ENCODE measurements around the gene CHID1.

CHID1 gene

DNA sequence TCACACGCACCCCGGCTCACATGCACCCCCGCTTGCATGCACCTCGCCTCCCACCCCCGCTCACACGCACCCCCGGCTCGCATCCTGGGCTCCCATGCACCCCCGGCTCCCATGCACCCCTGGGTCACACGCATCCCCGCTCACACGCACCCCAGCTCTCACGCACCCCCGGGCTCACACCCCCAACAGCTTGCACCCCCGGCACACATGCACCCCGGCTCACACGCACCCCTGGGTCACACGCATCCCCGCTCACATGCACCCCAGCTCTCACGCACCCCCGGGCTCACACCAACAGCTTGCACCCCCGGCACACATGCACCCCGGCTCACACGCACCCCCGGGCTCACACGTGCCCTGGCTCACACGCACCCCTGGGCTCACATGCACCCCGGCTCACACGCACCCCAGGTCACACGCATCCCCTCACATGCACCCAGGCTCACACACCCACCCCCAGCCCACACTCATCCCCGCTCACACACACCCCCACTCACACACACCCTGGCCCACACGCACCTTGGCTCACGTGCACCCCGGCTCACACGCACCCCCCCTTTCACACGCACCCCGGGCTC is 51.8 kb downstream of the CHID1 start:
- H3K4me3 ChIP-seq (ENCODE audit: low read length), result no peak overlapping the region
- no peak overlapping the region for H3K4me2 ChIP-seq (ENCODE audit: low read length)
- H4K20me1 ChIP-seq (ENCODE audit: control insufficient read depth, insufficient read depth, low read depth, low read length), result no peaks in the 10 kb centered on the region
- no peaks in the 10 kb centered on the region for H3K9me2 ChIP-seq (replicated peaks; ENCODE audit: control insufficient read depth, low read length)
- H3F3A ChIP-seq (ENCODE audit: control insufficient read depth, insufficient read depth), result no peaks in the 10 kb centered on the region
- H3K79me2 ChIP-seq (ENCODE audit: control insufficient read depth, low read length), result no peaks in the 10 kb centered on the region
- no peaks in the 10 kb centered on the region for H3K4me1 ChIP-seq (ENCODE audit: control insufficient read depth, low read length)
- no peaks in the 10 kb centered on the region for H3K9me3 ChIP-seq (ENCODE audit: control insufficient read depth, insufficient read depth, low read length)
- H3K36me3 ChIP-seq (ENCODE audit: control insufficient read depth, low read length), result no peaks in the 10 kb centered on the region
- TF ChIP-seq, protein P1, sequence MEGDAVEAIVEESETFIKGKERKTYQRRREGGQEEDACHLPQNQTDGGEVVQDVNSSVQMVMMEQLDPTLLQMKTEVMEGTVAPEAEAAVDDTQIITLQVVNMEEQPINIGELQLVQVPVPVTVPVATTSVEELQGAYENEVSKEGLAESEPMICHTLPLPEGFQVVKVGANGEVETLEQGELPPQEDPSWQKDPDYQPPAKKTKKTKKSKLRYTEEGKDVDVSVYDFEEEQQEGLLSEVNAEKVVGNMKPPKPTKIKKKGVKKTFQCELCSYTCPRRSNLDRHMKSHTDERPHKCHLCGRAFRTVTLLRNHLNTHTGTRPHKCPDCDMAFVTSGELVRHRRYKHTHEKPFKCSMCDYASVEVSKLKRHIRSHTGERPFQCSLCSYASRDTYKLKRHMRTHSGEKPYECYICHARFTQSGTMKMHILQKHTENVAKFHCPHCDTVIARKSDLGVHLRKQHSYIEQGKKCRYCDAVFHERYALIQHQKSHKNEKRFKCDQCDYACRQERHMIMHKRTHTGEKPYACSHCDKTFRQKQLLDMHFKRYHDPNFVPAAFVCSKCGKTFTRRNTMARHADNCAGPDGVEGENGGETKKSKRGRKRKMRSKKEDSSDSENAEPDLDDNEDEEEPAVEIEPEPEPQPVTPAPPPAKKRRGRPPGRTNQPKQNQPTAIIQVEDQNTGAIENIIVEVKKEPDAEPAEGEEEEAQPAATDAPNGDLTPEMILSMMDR (IDR thresholded peaks at IDR 0.05; ENCODE audit: low read depth, low read length, poor library complexity, severe bottlenecking), result no peak
- TF ChIP-seq EZH2phosphoT487 (IDR thresholded peaks at IDR 0.05; ENCODE audit: borderline replicate concordance, low read length), result no peak
- no peaks in the 10 kb centered on the region for H3K27me3 ChIP-seq (ENCODE audit: control insufficient read depth, low read length)
- H3K27ac ChIP-seq (ENCODE audit: low read depth, low read length), result no peak overlapping the region

DNA sequence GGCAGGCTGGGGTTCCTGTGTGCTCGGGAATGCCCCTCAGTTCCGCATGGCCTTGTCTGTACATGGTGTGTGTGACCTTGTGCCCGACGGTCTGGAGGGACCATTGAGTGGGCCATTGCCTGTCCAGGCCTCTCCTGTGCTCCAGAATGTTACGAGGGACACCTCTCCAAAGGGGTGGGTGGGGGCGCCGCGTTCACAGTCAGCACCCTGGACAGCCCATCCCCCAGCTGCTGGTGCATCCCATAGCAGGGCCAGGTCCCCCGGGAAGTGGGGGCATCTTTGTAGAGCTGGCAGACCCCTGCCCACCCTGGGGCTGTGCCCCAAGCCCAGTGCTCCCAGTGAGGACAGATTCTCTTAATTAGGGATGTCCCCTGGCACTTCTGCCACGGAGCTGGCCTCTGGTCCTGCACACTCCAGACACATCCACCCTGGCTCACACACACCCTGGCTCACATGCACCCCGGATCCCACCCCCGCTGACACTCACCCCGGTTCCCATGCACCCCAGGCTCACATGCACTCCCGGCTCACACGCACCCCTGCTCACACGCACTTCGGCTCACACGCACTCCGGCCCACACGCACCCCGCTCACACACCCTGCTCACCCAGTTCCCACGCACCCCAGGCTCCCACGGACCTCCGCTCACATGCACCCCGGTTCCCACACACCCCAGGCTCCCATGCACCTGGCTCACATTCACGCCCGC is 52.4 kb downstream of the CHID1 start:
- H3K9me2 ChIP-seq (replicated peaks; ENCODE audit: control insufficient read depth, low read length), result no peaks in the 10 kb centered on the region
- H3K9me3 ChIP-seq (ENCODE audit: control insufficient read depth, insufficient read depth, low read length), result no peaks in the 10 kb centered on the region
- H3F3A ChIP-seq (ENCODE audit: control insufficient read depth, insufficient read depth), result no peaks in the 10 kb centered on the region
- H3K36me3 ChIP-seq (ENCODE audit: control insufficient read depth, low read length), result no peaks in the 10 kb centered on the region
- H4K20me1 ChIP-seq (ENCODE audit: control insufficient read depth, insufficient read depth, low read depth, low read length), result no peaks in the 10 kb centered on the region
- no peaks in the 10 kb centered on the region for H3K79me2 ChIP-seq (ENCODE audit: control insufficient read depth, low read length)
- H3K27ac ChIP-seq (ENCODE audit: low read depth, low read length), result no peak overlapping the region
- H3K4me2 ChIP-seq (ENCODE audit: low read length), result no peak overlapping the region
- TF ChIP-seq EZH2phosphoT487 (IDR thresholded peaks at IDR 0.05; ENCODE audit: borderline replicate concordance, low read length), result no peak
- TF ChIP-seq, protein P1 (IDR thresholded peaks at IDR 0.05; ENCODE audit: low read depth, low read length, poor library complexity, severe bottlenecking), result no peak
- no peak overlapping the region for H3K4me3 ChIP-seq (ENCODE audit: low read length)
- H3K4me1 ChIP-seq (ENCODE audit: control insufficient read depth, low read length), result no peaks in the 10 kb centered on the region
- no peaks in the 10 kb centered on the region for H3K27me3 ChIP-seq (ENCODE audit: control insufficient read depth, low read length)

DNA sequence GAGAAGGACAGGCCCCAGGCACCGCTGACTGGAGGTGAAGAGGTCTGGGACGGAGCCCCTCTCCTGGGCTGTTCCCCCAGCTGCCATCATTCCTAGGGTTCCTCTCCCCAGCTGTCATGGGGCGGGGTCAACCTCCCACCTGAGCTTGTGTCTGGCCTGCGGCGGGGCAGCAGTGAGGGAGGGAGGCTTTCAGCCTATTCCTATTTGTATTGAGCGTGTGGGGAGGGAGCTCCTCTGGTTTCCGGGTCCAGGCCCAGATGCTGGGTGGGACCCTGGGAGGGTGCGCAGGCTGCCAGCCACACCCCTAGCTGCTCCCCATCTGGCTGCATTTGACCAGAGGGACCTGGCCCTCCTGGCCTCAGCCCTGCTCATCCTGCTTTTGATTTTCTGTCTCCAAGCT is 54.2 kb downstream of the CHID1 start:
- Histone ChIP-seq H3F3A (ENCODE audit: control insufficient read depth, insufficient read depth) (no peaks in the 10 kb centered on the region), H3K36me3 (ENCODE audit: control insufficient read depth, low read length) (no peaks in the 10 kb centered on the region), H3K4me2 (ENCODE audit: low read length) (no peak overlapping the region), H3K4me3 (ENCODE audit: low read length) (no peak overlapping the region), H4K20me1 (ENCODE audit: control insufficient read depth, insufficient read depth, low read depth, low read length) (no peaks in the 10 kb centered on the region), H3K79me2 (ENCODE audit: control insufficient read depth, low read length) (no peaks in the 10 kb centered on the region), H3K27me3 (ENCODE audit: control insufficient read depth, low read length) (no peaks in the 10 kb centered on the region), H3K27ac (ENCODE audit: low read depth, low read length) (no peak overlapping the region), H3K9me2 (replicated peaks; ENCODE audit: control insufficient read depth, low read length) (no peaks in the 10 kb centered on the region), H3K4me1 (ENCODE audit: control insufficient read depth, low read length) (no peaks in the 10 kb centered on the region), H3K9me3 (ENCODE audit: control insufficient read depth, insufficient read depth, low read length) (no peaks in the 10 kb centered on the region)
- TF ChIP-seq, protein P1 (IDR thresholded peaks at IDR 0.05; ENCODE audit: low read depth, low read length, poor library complexity, severe bottlenecking), result no peak
- TF ChIP-seq EZH2phosphoT487 (IDR thresholded peaks at IDR 0.05; ENCODE audit: borderline replicate concordance, low read length), result no peak
